Gastrocnemius medialis (tissue), 4 donors: ENCODE results near the gene NDC80. TPM values are rescaled to one million over a fixed set of nuclear protein-coding genes. Genes with fewer than 3 reads are reported as not detected.
A peak's percentile ranks its signal among the peaks of the same experiment; 100 is the strongest.

Experiments
- ATAC-seq, 2 donors: fragments of 150-250 bp; one replicate each; pipeline ENCODE4 v1.9.1; 2016
- DNase-seq, 2 donors: peaks; one replicate each; pipeline ENCODE4 v3.0.0-alpha.2; 2019
- H3K27ac ChIP-seq, 4 donors: fragments of 200-600 bp; sonication (generic); 1 replicate in 1 of 4; 2 replicates in 3 of 4; pipeline ENCODE4 v1.5.1; 2016 to 2018; ENCODE audit warnings: mild to moderate bottlenecking in 2 of 4, moderate library complexity in 1 of 4
- H3K27me3 ChIP-seq, 3 donors: fragments of 200-600 bp; sonication (generic) in 2 of 3; 1 replicate in 1 of 3; 2 replicates in 2 of 3; pipeline versions ENCODE4 v1.5.1 to v1.6.0; 2016 to 2019; ENCODE audit warnings: mild to moderate bottlenecking in 1 of 3, moderate library complexity in 1 of 3
- H3K36me3 ChIP-seq, 2 donors: fragments of 200-600 bp; sonication (generic) in 1 of 2; one replicate each; pipeline ENCODE4 v1.5.1; 2017 to 2018
- H3K4me1 ChIP-seq, 2 donors: fragments of 200-600 bp; sonication (generic) in 1 of 2; one replicate each; pipeline ENCODE4 v1.5.1; 2016 to 2017; ENCODE audit warnings: mild to moderate bottlenecking in 2 of 2
- H3K4me3 ChIP-seq, 4 donors: fragments of 200-600 bp; sonication (generic) in 3 of 4; 1 replicate in 1 of 4; 2 replicates in 3 of 4; pipeline ENCODE4 v1.5.1; 2016 to 2019; ENCODE audit warnings: mild to moderate bottlenecking in 2 of 4
- H3K9me3 ChIP-seq, 3 donors: fragments of 200-600 bp; sonication (generic) in 2 of 3; 1 replicate in 1 of 3; 2 replicates in 2 of 3; pipeline ENCODE4 v1.5.1; 2016 to 2019
- CTCF ChIP-seq, 5 experiments: fragments of 450-650 bp in 3 of 5; fragments of 200-600 bp in 2 of 5; sonication (generic) in 2 of 5; IDR thresholded peaks in 4 of 5; conservative IDR thresholded peaks in 1 of 5; 1 replicate in 4 of 5; 2 replicates in 1 of 5; pipeline ENCODE4 v1.5.1; 2016 to 2019; ENCODE audit warnings: antibody characterized with exemption in 5 of 5, mild to moderate bottlenecking in 3 of 5, moderate library complexity in 3 of 5
- POLR2A ChIP-seq, 2 donors: fragments of 450-650 bp; IDR thresholded peaks; one replicate each; pipeline ENCODE4 v1.6.1; 2017; ENCODE audit warnings: antibody characterized with exemption in 2 of 2, mild to moderate bottlenecking in 2 of 2, moderate library complexity in 2 of 2
- in situ Hi-C, 4 donors: fragments of 200-750 bp; cut with MboI; loops; one replicate each; pipeline versions ENCODE4 v1.15.0 to v1.8.0; 2017; ENCODE audit warnings: low sequenced_read_pairs in 4 of 4
- intact Hi-C: fragments of 100-400 bp; cut with DNase I; formaldehyde crosslinking; loops from one replicate; pipeline ENCODE4 v1.15.1; 2023; ENCODE audit warnings: low total_unique reads
- total RNA-seq, 4 donors: library from RNA; depleted of rRNA; stranded (reverse); fragments of >200 nt; gene quantifications; one replicate each; pipeline versions ENCODE4 v1.1.0 to v1.2.3, GENCODE V29; 2016

NDC80 gene
- total RNA-seq, 4 donors from 2014 or later: 0.27 TPM; not detected in 3

DNA sequence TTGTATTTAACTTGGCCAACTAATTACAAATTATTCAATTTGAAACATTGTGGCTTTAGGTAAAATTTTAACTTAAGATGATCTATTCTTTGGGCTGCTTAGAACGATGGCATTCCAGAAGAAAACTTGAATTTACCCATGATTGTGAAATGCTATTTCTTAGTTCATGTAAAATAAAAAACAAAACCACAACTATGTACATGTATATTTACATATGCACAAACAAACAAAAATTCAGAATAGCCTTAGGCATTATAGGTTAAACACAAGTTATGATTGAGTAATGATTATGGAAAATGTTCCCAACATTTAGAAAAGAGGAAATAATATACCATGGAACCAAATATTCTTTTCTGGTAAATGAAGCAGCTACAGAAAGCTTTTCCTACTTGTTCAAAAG, 80.6 kb downstream of the NDC80 start:
- Histone ChIP-seq H3K27ac (no peak overlapping the region), H3K27me3 (no peaks in the 10 kb centered on the region), H3K4me3 (no peak overlapping the region), H3K4me1 (peaks cover 1 to 3% of the 10 kb centered on the region in 2 donors), H3K9me3 (no peaks in the 10 kb centered on the region), H3K36me3 (no peaks in the 10 kb centered on the region)
- TF ChIP-seq POLR2A (IDR thresholded peaks at IDR 0.05) (no peak), CTCF (IDR thresholded peaks at IDR 0.05 in 4 of 5, conservative IDR thresholded peaks at IDR 0.05 in 1 of 5) (no peak)
- DNase-seq (no peak), ATAC-seq (no peak)
- in situ Hi-C loops: loop anchor here in 1 of 4 donors (5.0 kb wide), 1 partner anchor 80 kb away; the partner anchor contains the start of genes METTL4 and NDC80
- intact Hi-C loops: loop anchor here (10.0 kb wide), 3 partner anchors 603 to 1837 kb away; partner anchors contain the start of gene YES1

- Histone ChIP-seq H3K27ac (no peak overlapping the region), H3K4me3 (no peak overlapping the region), H3K27me3 (no peaks in the 10 kb centered on the region), H3K9me3 (no peaks in the 10 kb centered on the region), H3K4me1 (peaks cover 16 to 18% of the 10 kb centered on the region in 2 donors), H3K36me3 (no peaks in the 10 kb centered on the region)
- intact Hi-C loops: loop anchor here (10.0 kb wide), 3 partner anchors 601 to 1839 kb away; partner anchors contain the start of gene YES1
- ATAC-seq: no peak
- no peak for DNase-seq
- in situ Hi-C loops: loop anchor here in 1 of 4 donors (5.0 kb wide), 1 partner anchor 81 kb away; the partner anchor contains the start of genes METTL4 and NDC80
- TF ChIP-seq CTCF (IDR thresholded peaks at IDR 0.05 in 4 of 5, conservative IDR thresholded peaks at IDR 0.05 in 1 of 5): no peak
- TF ChIP-seq POLR2A (IDR thresholded peaks at IDR 0.05): no peak
These were observed 82.1 kb downstream of the NDC80 start for GRCh38 chr18:2653467-2653866.

GRCh38 chr18:2654169-2654927, 83.0 kb downstream of the NDC80 start:
- ATAC-seq: no peak
- no peak for TF ChIP-seq CTCF (IDR thresholded peaks at IDR 0.05 in 4 of 5, conservative IDR thresholded peaks at IDR 0.05 in 1 of 5)
- H3K27ac ChIP-seq: peak overlapping the region; percentile 93 to 99 (median 96)
- no peaks in the 10 kb centered on the region for H3K27me3 ChIP-seq
- no peaks in the 10 kb centered on the region for H3K36me3 ChIP-seq
- DNase-seq: no peak
- in situ Hi-C loops (loop anchor here in 1 of 4 donors (5.0 kb wide), 1 partner anchor 82 kb away; the partner anchor contains the start of genes METTL4 and NDC80), intact Hi-C loops (loop anchor here (10.0 kb wide), 3 partner anchors 600 to 1840 kb away; partner anchors contain the start of gene YES1)
- peak overlapping the region; percentile 91 to 97 (median 93) for H3K4me3 ChIP-seq
- H3K4me1 ChIP-seq: peaks cover 23 to 24% of the 10 kb centered on the region in 2 donors
- H3K9me3 ChIP-seq: no peaks in the 10 kb centered on the region

- H3K4me3 ChIP-seq: peak overlapping the region; percentile 91 to 97 (median 93)
- H3K4me1 ChIP-seq: peaks cover 25 to 29% of the 10 kb centered on the region in 2 donors
- ATAC-seq (peak; percentile 6 to 32), DNase-seq (no peak)
- no peaks in the 10 kb centered on the region for H3K36me3 ChIP-seq
- no peaks in the 10 kb centered on the region for H3K9me3 ChIP-seq
- TF ChIP-seq CTCF (IDR thresholded peaks at IDR 0.05 in 4 of 5, conservative IDR thresholded peaks at IDR 0.05 in 1 of 5): no peak
- no peak for TF ChIP-seq POLR2A (IDR thresholded peaks at IDR 0.05)
- intact Hi-C loops: loop anchor here (1.0 to 10.0 kb wide), 4 partner anchors 84 to 1840 kb away; partner anchors contain the start of genes METTL4, NDC80 and YES1
- in situ Hi-C loops: loop anchor here in 1 of 4 donors (5.0 kb wide), 1 partner anchor 83 kb away; the partner anchor contains the start of genes METTL4 and NDC80
- no peaks in the 10 kb centered on the region for H3K27me3 ChIP-seq
- H3K27ac ChIP-seq: peak overlapping the region; percentile 93 to 99 (median 96)
These were observed 83.5 kb downstream of the NDC80 start for GRCh38 chr18:2654928-2655177.
